Spleen (tissue), 11 donors: Measurements from ENCODE around the gene BAHCC1. TPM values are rescaled to one million over a fixed set of nuclear protein-coding genes. Genes with fewer than 3 reads are reported as not detected.
A peak's percentile ranks its signal among the peaks of the same experiment; 100 is the strongest.

Experiments used
- DNase-seq: peaks from one replicate; pipeline ENCODE4 v3.0.0-alpha.2; 2020
- H3K27ac ChIP-seq, 8 donors: fragments of 200-600 bp; sonication (generic) in 7 of 8; 1 replicate in 4 of 8; 2 replicates in 4 of 8; pipeline versions ENCODE4 v1.5.0 to v1.8.0; 2016 to 2021; ENCODE audit warnings: inconsistent platforms in 4 of 8, mild to moderate bottlenecking in 4 of 8, moderate library complexity in 1 of 8
- H3K27me3 ChIP-seq, 7 donors: fragments of 200-600 bp; sonication (generic) in 6 of 7; replicated peaks in 1 of 7; 1 replicate in 4 of 7; 2 replicates in 3 of 7; pipeline versions ENCODE4 v1.5.0 to v1.8.0; 2016 to 2021; ENCODE audit warnings: inconsistent platforms in 3 of 7, mild to moderate bottlenecking in 1 of 7
- H3K36me3 ChIP-seq, 6 donors: fragments of 200-600 bp; sonication (generic) in 5 of 6; 1 replicate in 4 of 6; 2 replicates in 2 of 6; pipeline versions ENCODE4 v1.5.0 to v1.8.0; 2016 to 2021; ENCODE audit warnings: inconsistent platforms in 2 of 6
- H3K4me1 ChIP-seq, 6 donors: fragments of 200-600 bp; sonication (generic) in 5 of 6; 1 replicate in 3 of 6; 2 replicates in 3 of 6; pipeline versions ENCODE4 v1.5.0 to v1.8.0; 2016 to 2021; ENCODE audit warnings: inconsistent platforms in 3 of 6
- H3K4me3 ChIP-seq, 8 donors: fragments of 200-600 bp; sonication (generic) in 7 of 8; 1 replicate in 4 of 8; 2 replicates in 4 of 8; pipeline versions ENCODE4 v1.5.0 to v1.8.0; 2016 to 2021; ENCODE audit warnings: inconsistent platforms in 4 of 8, mild to moderate bottlenecking in 4 of 8, moderate library complexity in 2 of 8
- H3K9me3 ChIP-seq, 8 donors: fragments of 200-600 bp; sonication (generic) in 7 of 8; 1 replicate in 4 of 8; 2 replicates in 4 of 8; pipeline versions ENCODE4 v1.5.0 to v1.8.0; 2016 to 2021; ENCODE audit warnings: inconsistent platforms in 4 of 8
- POLR2A ChIP-seq, 3 donors: fragments of 450-650 bp; IDR thresholded peaks; one replicate each; pipeline ENCODE4 v1.5.1; 2017; ENCODE audit warnings: antibody characterized with exemption in 3 of 3, mild to moderate bottlenecking in 1 of 3
- POLR2AphosphoS5 ChIP-seq, 3 donors: sonication (generic); formaldehyde crosslinking; IDR thresholded peaks; one replicate each; pipeline ENCODE4 v1.5.1; 2017; ENCODE audit warnings: antibody characterized with exemption in 3 of 3
- WGBS, 5 donors: extraction: QIAGEN DNeasy Blood & Tissue Kit in 3 of 5; methylation state at CpG; one replicate each; pipeline versions ENCODE4 v1.1.5 to v1.1.7; 2013 to 2018; 5-methylcytosine and 5-hydroxymethylcytosine counted together
- intact Hi-C: fragments of 100-400 bp; cut with DNase I; formaldehyde crosslinking; loops from one replicate; pipeline ENCODE4 v1.15.0; 2023; ENCODE audit warnings: low total_unique reads
- polyA plus RNA-seq, 3 donors: library from polyadenylated mRNA; stranded (reverse); fragments of 200-250 nt; gene quantifications; one replicate each; pipeline ENCODE4 v1.2.1, GENCODE V29; 2013
- total RNA-seq, 7 donors: library from RNA; depleted of rRNA in 3 of 7; stranded (reverse); fragments of >200 nt in 3 of 7; fragmentation: NEBNext Ultra II Directional in 4 of 7; extraction: Animal tissue kit (Norgen Biotek cat#: 25700) in 4 of 7; gene quantifications; one replicate each; pipeline versions ENCODE4 v1.1.0 to v1.2.1, GENCODE V29; 2016 to 2021
- TF ChIP-seq, protein P1 (sequence below), 11 experiments: fragments of 200-600 bp in 7 of 11; fragments of 450-650 bp in 4 of 11; sonication (generic) in 4 of 11; IDR thresholded peaks in 8 of 11; conservative IDR thresholded peaks in 3 of 11; 1 replicate in 7 of 11; 2 replicates in 4 of 11; pipeline versions ENCODE4 v1.4.0 to v1.8.0; 2016 to 2021; ENCODE audit warnings: antibody characterized with exemption in 11 of 11, inconsistent platforms in 4 of 11, mild to moderate bottlenecking in 1 of 11
- donor health status: healthy with polysubstance abuse.
- donor health status: DM: no; HTN: no; CAD: no; lungs with moderate emphysema.
- donor health status: DM: no; HTN: no; CAD: no.
- donor health status: Bipolar disorder and iron deficiency.
- donor health status: healthy.
- donor health status: DM: no; HTN: no; CAD: no.
- donor health status: DM: yes; HTN: yes; CAD: no.

Gene BAHCC1
- total and polyA plus RNA-seq, 10 donors: 1.7 to 20.3 (median 12.4) TPM

DNA sequence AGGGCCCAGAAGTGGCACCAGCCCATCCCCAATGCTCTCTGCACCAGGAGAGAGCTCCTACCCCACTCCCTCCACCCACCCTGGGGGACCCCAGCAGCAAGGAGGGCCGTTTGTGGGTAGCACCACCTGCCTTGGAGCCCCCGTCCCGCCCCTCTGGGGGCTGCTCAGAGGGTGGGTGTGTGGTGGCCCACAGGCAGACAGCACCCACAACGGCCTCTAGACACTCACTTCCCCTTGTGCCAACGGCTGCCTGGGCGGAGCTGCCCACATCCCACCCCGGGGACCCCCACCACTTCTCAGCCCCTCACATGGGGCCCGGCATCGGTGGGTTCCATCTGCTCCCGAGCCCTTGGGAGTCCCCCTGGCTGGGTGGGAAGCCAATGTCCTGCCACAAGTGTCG lies 33.3 kb downstream of the BAHCC1 start:
- no peak overlapping the region for H3K27ac ChIP-seq
- no peak for DNase-seq
- H3K4me3 ChIP-seq: peak overlapping the region in 1 of 8 donors; percentile 33
- H3K9me3 ChIP-seq: no peaks in the 10 kb centered on the region
- peaks cover 28 to 64% (median 54%) of the 10 kb centered on the region in 6 donors for H3K4me1 ChIP-seq
- intact Hi-C loops: no loop called here
- H3K27me3 ChIP-seq: peaks cover 0 to 64% (median 39%) of the 10 kb centered on the region in 7 donors
- TF ChIP-seq, protein P1, sequence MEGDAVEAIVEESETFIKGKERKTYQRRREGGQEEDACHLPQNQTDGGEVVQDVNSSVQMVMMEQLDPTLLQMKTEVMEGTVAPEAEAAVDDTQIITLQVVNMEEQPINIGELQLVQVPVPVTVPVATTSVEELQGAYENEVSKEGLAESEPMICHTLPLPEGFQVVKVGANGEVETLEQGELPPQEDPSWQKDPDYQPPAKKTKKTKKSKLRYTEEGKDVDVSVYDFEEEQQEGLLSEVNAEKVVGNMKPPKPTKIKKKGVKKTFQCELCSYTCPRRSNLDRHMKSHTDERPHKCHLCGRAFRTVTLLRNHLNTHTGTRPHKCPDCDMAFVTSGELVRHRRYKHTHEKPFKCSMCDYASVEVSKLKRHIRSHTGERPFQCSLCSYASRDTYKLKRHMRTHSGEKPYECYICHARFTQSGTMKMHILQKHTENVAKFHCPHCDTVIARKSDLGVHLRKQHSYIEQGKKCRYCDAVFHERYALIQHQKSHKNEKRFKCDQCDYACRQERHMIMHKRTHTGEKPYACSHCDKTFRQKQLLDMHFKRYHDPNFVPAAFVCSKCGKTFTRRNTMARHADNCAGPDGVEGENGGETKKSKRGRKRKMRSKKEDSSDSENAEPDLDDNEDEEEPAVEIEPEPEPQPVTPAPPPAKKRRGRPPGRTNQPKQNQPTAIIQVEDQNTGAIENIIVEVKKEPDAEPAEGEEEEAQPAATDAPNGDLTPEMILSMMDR (IDR thresholded peaks at IDR 0.05 in 8 of 11, conservative IDR thresholded peaks at IDR 0.05 in 3 of 11): no peak
- TF ChIP-seq POLR2AphosphoS5 (IDR thresholded peaks at IDR 0.05) (no peak), POLR2A (IDR thresholded peaks at IDR 0.05) (no peak)
- H3K36me3 ChIP-seq: no peaks in the 10 kb centered on the region
- 6 to 24% (median 13%) methylated on average over 6 to 11 of the region's 11 CpGs for WGBS, 5 donors

GRCh38 chr17:81428948-81429774 lies 33.9 kb downstream of the BAHCC1 start:
- Histone ChIP-seq H3K9me3 (no peaks in the 10 kb centered on the region), H3K27ac (peak overlapping the region in 2 of 8 donors; percentile 8 to 50), H3K4me1 (peaks cover 28 to 64% (median 51%) of the 10 kb centered on the region in 6 donors), H3K4me3 (peak overlapping the region in 1 of 8 donors; percentile 33), H3K36me3 (no peaks in the 10 kb centered on the region), H3K27me3 (peaks cover 0 to 65% (median 39%) of the 10 kb centered on the region in 7 donors)
- intact Hi-C loops: no loop called here
- peak; percentile 83 for DNase-seq
- TF ChIP-seq POLR2AphosphoS5 (IDR thresholded peaks at IDR 0.05): peak; percentile 74 to 87 (median 76)
- TF ChIP-seq, protein P1 (IDR thresholded peaks at IDR 0.05 in 8 of 11, conservative IDR thresholded peaks at IDR 0.05 in 3 of 11): no peak
- 4 to 9% (median 7%) methylated on average over 12 to 41 of the region's 41 CpGs for WGBS, 5 donors

DNA sequence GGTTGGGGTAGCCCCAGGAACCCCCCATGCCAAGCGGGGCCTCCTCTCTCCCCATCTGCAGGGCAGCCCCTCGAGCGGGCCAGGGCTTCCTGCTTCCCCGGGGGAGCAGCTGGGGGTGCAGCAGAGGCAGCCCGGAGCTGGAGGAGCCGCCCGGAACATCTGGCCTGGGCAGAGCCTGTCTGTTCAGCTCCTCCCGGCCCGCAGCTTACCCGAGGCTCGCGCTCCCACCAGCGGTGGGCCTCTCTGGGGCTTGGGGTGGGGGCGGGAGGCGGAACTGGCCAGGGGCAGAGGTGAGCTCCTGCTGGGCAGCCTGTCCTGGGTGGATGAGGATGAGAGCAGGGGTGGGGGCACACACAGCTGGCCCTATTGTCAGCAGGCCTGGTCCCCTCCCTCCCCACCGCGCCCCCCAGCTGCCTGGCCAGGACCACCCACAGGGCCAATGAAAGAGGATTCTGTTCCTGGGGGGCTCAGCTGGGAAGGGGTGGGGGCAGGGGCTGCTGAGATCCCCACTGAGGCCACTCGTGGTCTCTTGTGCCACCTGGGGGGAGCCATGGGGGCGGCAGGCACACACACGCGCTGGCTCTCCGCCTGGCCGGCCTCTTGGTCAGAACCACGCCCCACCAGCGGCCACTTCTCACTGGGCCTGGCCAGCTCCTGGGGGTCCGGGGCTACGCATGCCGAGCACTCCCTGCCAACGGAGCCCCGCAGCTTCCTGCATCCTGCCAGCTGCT lies 34.7 kb downstream of the BAHCC1 start:
- intact Hi-C loops: no loop called here
- peaks cover 0 to 73% (median 39%) of the 10 kb centered on the region in 7 donors for H3K27me3 ChIP-seq
- TF ChIP-seq POLR2A (IDR thresholded peaks at IDR 0.05): no peak
- TF ChIP-seq, protein P1 (IDR thresholded peaks at IDR 0.05 in 8 of 11, conservative IDR thresholded peaks at IDR 0.05 in 3 of 11): peak in 2 of 11 experiments; percentile 26 to 31
- H3K4me3 ChIP-seq: peak overlapping the region in 1 of 8 donors; percentile 33
- H3K9me3 ChIP-seq: no peaks in the 10 kb centered on the region
- H3K36me3 ChIP-seq: no peaks in the 10 kb centered on the region
- peaks cover 28 to 71% (median 54%) of the 10 kb centered on the region in 6 donors for H3K4me1 ChIP-seq
- H3K27ac ChIP-seq: peak overlapping the region in 2 of 8 donors; percentile 8 to 50
- DNase-seq: no peak
- WGBS, 5 donors: 3 to 14% (median 6%) methylated on average over 17 to 30 of the region's 30 CpGs
